ENCODE results near the gene AMER3. TPM values are rescaled to one million over a fixed set of nuclear protein-coding genes. Genes with fewer than 3 reads are reported as not detected.

Gene AMER3
- total and polyA plus RNA-seq, 2 of the 4 experiments (the other 2 are of a cell fraction) = not detected

DNA sequence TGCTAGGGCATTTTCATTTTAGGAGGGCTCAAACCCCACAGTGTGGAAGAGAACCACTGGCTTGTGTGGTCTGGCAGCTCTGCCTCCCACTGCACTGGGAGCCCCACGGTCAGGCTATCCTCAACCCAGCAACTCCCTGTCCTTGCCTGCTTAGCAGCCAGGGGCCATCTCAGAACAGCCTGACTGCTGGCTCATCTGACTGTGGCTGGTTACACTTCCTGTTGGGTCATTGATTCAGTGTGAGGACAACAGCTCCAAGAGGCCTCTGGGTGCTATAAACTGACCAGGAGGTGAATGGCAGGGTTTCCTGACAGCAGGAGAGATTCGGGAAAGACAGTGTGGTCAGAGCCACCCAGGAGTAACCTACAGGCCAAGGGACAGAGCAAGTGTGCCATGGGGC, 40.1 kb downstream of the AMER3 start:
- no peaks in the 10 kb centered on the region for H3K4me1 ChIP-seq (ENCODE audit: control insufficient read depth, insufficient read depth, low read length)
- POLR2A ChIA-PET (ENCODE audit: unreplicated experiment) = no interaction called here
- no peak overlapping the region for H2BK20ac ChIP-seq (ENCODE audit: low read depth, low read length)
- H3K56ac ChIP-seq (ENCODE audit: extremely low read depth, insufficient read depth, low read length) = no peak overlapping the region
- no peak overlapping the region for H3K23ac ChIP-seq (ENCODE audit: low read depth, low read length)
- no peak overlapping the region for H3K4me2 ChIP-seq (ENCODE audit: low read depth, low read length)
- TF ChIP-seq, protein P1, sequence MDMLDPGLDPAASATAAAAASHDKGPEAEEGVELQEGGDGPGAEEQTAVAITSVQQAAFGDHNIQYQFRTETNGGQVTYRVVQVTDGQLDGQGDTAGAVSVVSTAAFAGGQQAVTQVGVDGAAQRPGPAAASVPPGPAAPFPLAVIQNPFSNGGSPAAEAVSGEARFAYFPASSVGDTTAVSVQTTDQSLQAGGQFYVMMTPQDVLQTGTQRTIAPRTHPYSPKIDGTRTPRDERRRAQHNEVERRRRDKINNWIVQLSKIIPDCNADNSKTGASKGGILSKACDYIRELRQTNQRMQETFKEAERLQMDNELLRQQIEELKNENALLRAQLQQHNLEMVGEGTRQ (IDR thresholded peaks at IDR 0.05; ENCODE audit: low read depth, low read length) = no peak
- TF ChIP-seq MAZ (IDR thresholded peaks at IDR 0.05; ENCODE audit: borderline replicate concordance, low read depth, low read length) = no peak
- TF ChIP-seq CEBPB (IDR thresholded peaks at IDR 0.05; ENCODE audit: low read depth, low read length) = no peak
- no peak for TF ChIP-seq RFX5 (IDR thresholded peaks at IDR 0.05; ENCODE audit: low read depth, low read length)
- no peak for TF ChIP-seq FOS (IDR thresholded peaks at IDR 0.05; ENCODE audit: low read depth, low read length)
- TF ChIP-seq RAD21 (IDR thresholded peaks at IDR 0.05; ENCODE audit: low read length) = no peak
- no peak for TF ChIP-seq NFE2L2 (IDR thresholded peaks at IDR 0.05; ENCODE audit: low read depth, low read length)
- TF ChIP-seq MAFK (IDR thresholded peaks at IDR 0.05; ENCODE audit: low read depth, low read length) = no peak
- no peak overlapping the region for H2BK5ac ChIP-seq (ENCODE audit: low read depth, low read length, poor library complexity, severe bottlenecking)
- no peak overlapping the region for H2BK120ac ChIP-seq (ENCODE audit: low read depth, low read length)
- no peak overlapping the region for H3K4me3 ChIP-seq (ENCODE audit: insufficient read depth, low read depth, low read length)
- DNase-seq = no peak
- no peak overlapping the region for H4K8ac ChIP-seq (ENCODE audit: low read depth in 2 of 2, low read length in 2 of 2)
- no peaks in the 10 kb centered on the region for H3K9me3 ChIP-seq (ENCODE audit: control insufficient read depth, insufficient read depth, low read length)
- dilution Hi-C loops (cut with HindIII; ENCODE audit: low sequenced_read_pairs, unreplicated experiment) = no loop called here
- no peak overlapping the region for H2AK5ac ChIP-seq (ENCODE audit: low read depth, low read length)
- no peaks in the 10 kb centered on the region; the same call in 1 of the 2 replicates for H3K27me3 ChIP-seq (ENCODE audit: control insufficient read depth, insufficient read depth, low read length)
- no peak overlapping the region for H2AK9ac ChIP-seq (replicated peaks; ENCODE audit: low read depth, low read length, poor library complexity)
- intact Hi-C loops (cut with micrococcal nuclease) = loop anchor here (5.0 to 10.0 kb wide), 3 partner anchors 299 to 539 kb away; partner anchors contain the start of gene FAM168B
- in situ Hi-C loops (cut with MboI; ENCODE audit: low sequenced_read_pairs) = no loop called here
- no peak overlapping the region for H4K5ac ChIP-seq (ENCODE audit: low read depth, low read length)
- H3K14ac ChIP-seq (replicated peaks; ENCODE audit: low read depth, low read length) = no peak overlapping the region
- 20% methylated on average over 1 of the region's 2 CpGs; no CpG with 5 or more reads in 1 of the 2 experiments for WGBS, 2 experiments (ENCODE audit: extremely low coverage in 2 of 2, insufficient read length in 1 of 2)
- no peaks in the 10 kb centered on the region for H3K36me3 ChIP-seq (ENCODE audit: control insufficient read depth, insufficient read depth, low read length)
- H3K79me1 ChIP-seq (ENCODE audit: low read depth in 1 of 2, low read length in 2 of 2) = no peaks in the 10 kb centered on the region
- H2AFZ ChIP-seq (replicated peaks; ENCODE audit: low read length, poor library complexity) = no peak overlapping the region
- H3K9ac ChIP-seq (ENCODE audit: low read depth, low read length) = no peak overlapping the region
- no peaks in the 10 kb centered on the region for H3K9me1 ChIP-seq (ENCODE audit: insufficient read depth, low read length)
- CTCF ChIA-PET = no interaction called here
- no peak overlapping the region for H3K27ac ChIP-seq (ENCODE audit: insufficient read depth, low read length)
- H4K20me1 ChIP-seq (ENCODE audit: insufficient read depth, low read length) = no peaks in the 10 kb centered on the region
- no peak for ATAC-seq (ENCODE audit: low read depth)
- BruUV-seq (replicated peaks) = no TSS peak
- H3K18ac ChIP-seq (ENCODE audit: low read depth, low read length) = no peak overlapping the region
- no peak overlapping the region for H4K91ac ChIP-seq (ENCODE audit: insufficient read depth, low read depth, low read length)
- no peak overlapping the region for H2BK15ac ChIP-seq (ENCODE audit: low read depth, low read length)
- no peak overlapping the region for H3K4ac ChIP-seq (ENCODE audit: low read depth, low read length)
